CD4-positive, alpha-beta memory T cell (primary cell): ENCODE results near the gene IGSF6. TPM values are rescaled to one million over a fixed set of nuclear protein-coding genes. Genes with fewer than 3 reads are reported as not detected.

Experiments used
- CTCF ChIA-PET: fragments of 350-600 bp; sonication (Branson Sonifier 250); formaldehyde crosslinking; loops from one replicate; lab custom pipeline; 2021; ENCODE audit warnings: inconsistent platforms; ENCODE audit not compliant: partially characterized antibody; lab: Charles Lee
- POLR2A ChIA-PET: fragments of 350-600 bp; sonication (Branson Sonifier 250); formaldehyde crosslinking; loops from one replicate; lab custom pipeline; 2021; ENCODE audit not compliant: partially characterized antibody; lab: Charles Lee
- DNase-seq, 5 donors: peaks; one replicate each; pipeline versions ENCODE4 v3.0.0 to v3.0.0-alpha.2; 2020 to 2022; ENCODE audit warnings: mixed read lengths in 1 of 5
- H3K27ac ChIP-seq: one replicate; pipeline ENCODE4 v1.7.0; 2013; ENCODE audit warnings: low read depth, low read length
- H3K27me3 ChIP-seq: 2 replicates; pipeline ENCODE4 v1.7.0; 2013; ENCODE audit warnings: mild to moderate bottlenecking, low read length, moderate library complexity; ENCODE audit not compliant: insufficient read depth
- H3K36me3 ChIP-seq: 2 replicates; pipeline ENCODE4 v1.7.0; 2013; ENCODE audit warnings: mild to moderate bottlenecking, low read length, moderate library complexity; ENCODE audit not compliant: insufficient read depth
- H3K4me1 ChIP-seq: 2 replicates; pipeline ENCODE4 v1.7.0; 2013; ENCODE audit warnings: mild to moderate bottlenecking, low read length, moderate library complexity; ENCODE audit not compliant: insufficient read depth
- H3K4me3 ChIP-seq, 2 donors: one replicate each; pipeline ENCODE4 v1.7.0; 2013; ENCODE audit warnings: low read length in 2 of 2, mild to moderate bottlenecking in 1 of 2
- H3K9me3 ChIP-seq, 2 donors: one replicate each; pipeline ENCODE4 v1.7.0; 2013; ENCODE audit warnings: low read length in 2 of 2, control low read depth in 1 of 2; ENCODE audit not compliant: control insufficient read depth in 1 of 2
- H3K27ac Mint-ChIP-seq, 7 donors: one replicate each; pipeline ENCODE4 v1.8.0; 2020 to 2021; ENCODE audit warnings: mixed read lengths in 7 of 7, mild to moderate bottlenecking in 6 of 7, inconsistent platforms in 3 of 7, moderate library complexity in 3 of 7
- H3K27me3 Mint-ChIP-seq, 2 donors: one replicate each; pipeline ENCODE4 v1.8.0; 2020 to 2021; ENCODE audit warnings: mixed read lengths in 2 of 2
- H3K36me3 Mint-ChIP-seq, 2 donors: one replicate each; pipeline ENCODE4 v1.8.0; 2020 to 2021; ENCODE audit warnings: mixed read lengths in 2 of 2, inconsistent platforms in 1 of 2, mild to moderate bottlenecking in 1 of 2
- H3K4me1 Mint-ChIP-seq, 4 donors: one replicate each; pipeline ENCODE4 v1.8.0; 2020 to 2021; ENCODE audit warnings: mixed read lengths in 4 of 4, mild to moderate bottlenecking in 1 of 4
- H3K4me3 Mint-ChIP-seq, 8 donors: one replicate each; pipeline ENCODE4 v1.8.0; 2020 to 2021; ENCODE audit warnings: mixed read lengths in 8 of 8, mild to moderate bottlenecking in 7 of 8, moderate library complexity in 6 of 8, inconsistent platforms in 3 of 8
- H3K9me3 Mint-ChIP-seq, 8 donors: one replicate each; pipeline ENCODE4 v1.8.0; 2020 to 2021; ENCODE audit warnings: mixed read lengths in 8 of 8, mild to moderate bottlenecking in 5 of 8, inconsistent platforms in 3 of 8, moderate library complexity in 1 of 8
- intact Hi-C: fragments of 100-400 bp; cut with micrococcal nuclease; formaldehyde crosslinking; loops from one replicate; pipeline ENCODE4 v1.15.1; 2023
- polyA plus RNA-seq, 2 donors: library from polyadenylated mRNA; unstranded; fragments of 300-500 nt; fragmentation: Illumina TruSeq; gene quantifications; one replicate each; pipeline ENCODE4 v1.2.3, GENCODE V29; 2021
- total RNA-seq, 2 experiments: library from RNA; stranded (reverse); gene quantifications; one replicate each; pipeline ENCODE4 v1.2.3, GENCODE V29; 2021

Gene IGSF6
- total and polyA plus RNA-seq, 4 experiments from 2014 or later: 0.13 to 5.1 (median 2.1) TPM

DNA sequence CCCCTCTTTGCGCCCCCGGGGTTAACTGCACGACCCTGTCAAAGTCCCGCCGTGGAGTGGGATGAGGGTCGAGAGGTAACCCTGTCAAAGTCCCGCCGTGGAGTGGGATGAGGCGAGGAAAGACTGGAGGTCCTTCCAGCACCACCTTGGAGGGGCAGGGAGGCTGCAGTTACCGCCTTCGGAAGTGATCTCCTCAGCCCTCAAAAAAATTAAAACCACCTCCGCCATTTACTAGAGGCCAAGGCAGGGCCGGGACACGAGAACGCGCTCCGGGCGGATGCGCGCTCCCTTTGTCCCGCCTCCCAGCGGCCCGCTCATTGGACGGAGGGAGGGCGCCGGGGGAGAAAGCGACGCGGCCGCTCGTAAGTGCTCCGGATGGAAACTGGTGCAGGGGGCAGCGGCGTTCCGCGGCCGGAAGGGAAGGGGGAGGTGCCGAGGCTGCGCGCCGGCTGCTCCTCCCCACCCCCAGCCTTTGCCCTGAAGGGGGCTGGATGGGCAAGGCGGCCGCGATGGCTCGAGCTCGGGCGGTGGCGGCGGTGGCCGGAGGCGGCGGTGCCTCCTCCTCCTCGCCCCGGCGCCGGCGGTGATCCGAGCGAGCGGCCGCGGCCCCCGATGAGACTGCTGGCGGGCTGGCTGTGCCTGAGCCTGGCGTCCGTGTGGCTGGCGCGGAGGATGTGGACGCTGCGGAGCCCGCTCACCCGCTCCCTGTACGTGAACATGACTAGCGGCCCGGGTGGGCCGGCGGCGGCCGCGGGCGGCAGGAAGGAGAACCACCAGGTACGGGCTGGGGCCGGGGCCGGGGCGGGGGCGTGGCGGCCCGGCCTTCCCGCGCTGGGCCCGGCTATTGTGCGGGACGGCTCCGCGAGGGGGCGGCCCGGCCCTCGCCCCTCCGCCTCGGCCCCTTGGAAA, 53.0 kb downstream of the IGSF6 start, which contains the start of gene METTL9:
Gene METTL9, plus strand, starts transcription at position 456 of the 909 bp plus-strand sequence. Its CDS starts 157 bp downstream, at position 613.
- H3K27ac Mint-ChIP-seq: peak within 1 kb of the TSS; percentile 82 to 99 (median 95)
- peaks cover 27 to 65% (median 48%) of the 10 kb centered on the region in 4 donors for H3K4me1 Mint-ChIP-seq
- H3K27me3 Mint-ChIP-seq: no peaks in the 10 kb centered on the region
- POLR2A ChIA-PET: interaction anchor here (0.7 to 3.3 kb wide), 10 partner anchors 9 to 592 kb away, joined by 3 to 26 read pairs (median 6); no protein-coding TSS in a partner anchor
- H3K4me3 Mint-ChIP-seq: peak within 1 kb of the TSS; percentile 90 to 97 (median 92)
- H3K27ac ChIP-seq: peak within 1 kb of the TSS; percentile 87
- H3K27me3 ChIP-seq: no peaks in the 10 kb centered on the region
- H3K4me3 ChIP-seq: peak within 1 kb of the TSS; percentile 65 to 80
- H3K36me3 Mint-ChIP-seq: peaks cover 0 to 8% of the 10 kb centered on the region in 2 donors
- peaks cover 57% of the 10 kb centered on the region for H3K4me1 ChIP-seq
- H3K9me3 Mint-ChIP-seq: no peaks in the 10 kb centered on the region
- intact Hi-C loops: loop anchor here (2.0 to 5.0 kb wide), 3 partner anchors 45 to 593 kb away; partner anchors contain the start of gene UQCRC2
- no peaks in the 10 kb centered on the region for H3K9me3 ChIP-seq
- H3K36me3 ChIP-seq: no peaks in the 10 kb centered on the region
- peak; percentile 94 to 96 (median 94) for DNase-seq
- CTCF ChIA-PET: interaction anchor here (1.1 to 3.0 kb wide), 2 partner anchors 43 to 58 kb away, joined by 4 to 8 read pairs; no protein-coding TSS in a partner anchor

DNA sequence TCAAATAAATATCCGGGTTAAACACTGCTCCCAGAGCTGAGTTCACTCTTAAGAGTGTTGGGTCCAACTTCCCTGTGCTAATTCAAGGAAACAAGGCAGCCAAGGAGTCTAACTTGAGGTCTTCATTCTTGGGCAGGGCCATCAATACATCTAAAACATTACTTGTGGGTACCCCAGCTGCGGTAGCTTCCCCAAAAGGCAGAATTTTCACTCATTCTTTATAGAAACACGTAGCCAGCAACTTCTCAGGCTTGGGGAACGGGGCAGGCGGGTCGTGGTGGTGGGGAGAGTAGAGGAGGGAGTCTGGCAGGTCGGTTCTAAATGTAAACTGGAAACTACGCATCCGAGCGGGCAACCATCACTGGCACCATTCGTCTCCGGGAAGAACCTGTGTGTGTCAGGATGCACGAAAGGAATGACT, 53.7 kb downstream of the IGSF6 start:
- DNase-seq: no peak
- Mint-ChIP-seq H3K27ac (peak overlapping the region; percentile 82 to 99 (median 95)), H3K4me3 (peak overlapping the region; percentile 89 to 92 (median 90)), H3K4me1 (peaks cover 24 to 58% (median 44%) of the 10 kb centered on the region in 4 donors), H3K27me3 (no peaks in the 10 kb centered on the region), H3K36me3 (peaks cover 0 to 8% of the 10 kb centered on the region in 2 donors), H3K9me3 (no peaks in the 10 kb centered on the region)
- H3K9me3 ChIP-seq: no peaks in the 10 kb centered on the region
- no peaks in the 10 kb centered on the region for H3K36me3 ChIP-seq
- CTCF ChIA-PET: interaction anchor here (0.6 to 3.0 kb wide), 4 partner anchors 42 to 58 kb away, joined by 3 to 8 read pairs (median 4); no protein-coding TSS in a partner anchor
- peak overlapping the region; percentile 65 to 80 for H3K4me3 ChIP-seq
- intact Hi-C loops: loop anchor here (2.0 to 5.0 kb wide), 3 partner anchors 46 to 594 kb away; partner anchors contain the start of gene UQCRC2
- no peaks in the 10 kb centered on the region for H3K27me3 ChIP-seq
- peak overlapping the region; percentile 87 for H3K27ac ChIP-seq
- peaks cover 50% of the 10 kb centered on the region for H3K4me1 ChIP-seq
- POLR2A ChIA-PET: interaction anchor here (0.8 to 3.3 kb wide), 7 partner anchors 9 to 593 kb away, joined by 3 to 26 read pairs (median 6); no protein-coding TSS in a partner anchor

DNA sequence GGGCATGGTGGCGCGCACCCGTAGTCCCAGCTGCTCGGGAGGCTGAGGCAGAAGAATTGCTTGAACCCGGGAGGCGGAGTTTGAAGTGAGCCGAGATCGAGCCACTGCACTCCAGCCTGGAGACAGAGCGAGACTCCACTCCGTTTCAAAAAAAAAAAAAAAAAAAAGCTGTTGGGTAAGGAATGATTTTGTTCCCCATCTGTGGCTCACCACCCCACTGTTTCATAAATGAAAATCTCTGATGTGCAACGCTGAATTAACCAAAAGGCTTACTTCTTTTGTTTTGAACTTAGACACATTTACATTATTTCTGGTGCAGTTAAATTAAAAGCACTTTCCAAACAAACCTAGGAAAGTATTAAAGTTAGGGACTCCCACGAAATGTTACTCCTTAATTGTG, 54.2 kb downstream of the IGSF6 start:
- intact Hi-C loops: loop anchor here (2.0 to 5.0 kb wide), 3 partner anchors 47 to 594 kb away; partner anchors contain the start of gene UQCRC2
- POLR2A ChIA-PET: interaction anchor here (0.8 to 3.3 kb wide), 7 partner anchors 8 to 594 kb away, joined by 3 to 26 read pairs (median 6); no protein-coding TSS in a partner anchor
- CTCF ChIA-PET: interaction anchor here (0.6 to 3.0 kb wide), 5 partner anchors 41 to 59 kb away, joined by 3 to 8 read pairs (median 4); no protein-coding TSS in a partner anchor
- Histone ChIP-seq H3K27me3 (no peaks in the 10 kb centered on the region), H3K4me3 (peak overlapping the region in 1 of 2 donors; percentile 65), H3K27ac (peak overlapping the region; percentile 87), H3K9me3 (no peaks in the 10 kb centered on the region), H3K36me3 (no peaks in the 10 kb centered on the region), H3K4me1 (peaks cover 47% of the 10 kb centered on the region)
- no peaks in the 10 kb centered on the region for H3K9me3 Mint-ChIP-seq
- peaks cover 0 to 8% of the 10 kb centered on the region in 2 donors for H3K36me3 Mint-ChIP-seq
- no peaks in the 10 kb centered on the region for H3K27me3 Mint-ChIP-seq
- no peak for DNase-seq
- peaks cover 24 to 53% (median 39%) of the 10 kb centered on the region in 4 donors for H3K4me1 Mint-ChIP-seq
- peak overlapping the region; percentile 21 to 92 (median 90) for H3K4me3 Mint-ChIP-seq
- peak overlapping the region; percentile 82 to 99 (median 96) for H3K27ac Mint-ChIP-seq

DNA sequence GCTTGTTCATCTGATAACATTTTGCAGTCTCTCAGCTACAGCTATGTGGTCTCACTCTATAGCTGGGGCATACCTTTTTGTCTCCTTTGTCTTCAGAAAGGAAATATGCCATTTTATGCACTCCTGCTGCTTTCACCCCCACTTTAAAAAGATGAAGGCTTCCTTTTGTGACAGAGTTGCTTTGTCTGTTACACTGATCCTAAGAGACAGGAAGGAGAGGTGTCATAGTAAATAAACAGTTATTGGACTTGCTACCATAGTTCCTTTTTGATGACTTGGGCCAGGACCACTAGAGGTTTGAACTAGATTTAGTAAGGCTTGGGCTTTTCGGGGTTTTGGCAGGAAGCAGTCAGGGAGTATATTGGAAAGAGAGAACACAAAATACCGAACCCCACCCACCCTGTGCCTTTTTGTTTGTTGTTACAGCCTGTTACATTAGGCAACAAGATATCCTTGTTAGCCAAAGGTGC, 54.8 kb downstream of the IGSF6 start:
- peak in 2 of 5 donors; percentile 11 to 17 for DNase-seq
- Mint-ChIP-seq H3K4me3 (peak overlapping the region; percentile 21 to 92 (median 88)), H3K27ac (peak overlapping the region; percentile 68 to 98 (median 94)), H3K27me3 (no peaks in the 10 kb centered on the region), H3K36me3 (peaks cover 0 to 8% of the 10 kb centered on the region in 2 donors), H3K4me1 (peaks cover 24 to 53% (median 37%) of the 10 kb centered on the region in 4 donors), H3K9me3 (no peaks in the 10 kb centered on the region)
- Histone ChIP-seq H3K27me3 (no peaks in the 10 kb centered on the region), H3K4me3 (no peak overlapping the region), H3K9me3 (no peaks in the 10 kb centered on the region), H3K36me3 (no peaks in the 10 kb centered on the region), H3K27ac (no peak overlapping the region), H3K4me1 (peaks cover 41% of the 10 kb centered on the region)
- ChIA-PET CTCF (interaction anchor here (1.1 to 3.0 kb wide), 3 partner anchors 41 to 45 kb away, joined by 3 to 8 read pairs (median 4); no protein-coding TSS in a partner anchor), POLR2A (interaction anchor here (1.5 to 3.3 kb wide), 3 partner anchors 8 to 48 kb away, joined by 4 to 26 read pairs (median 14); no protein-coding TSS in a partner anchor)
- intact Hi-C loops: loop anchor here (2.0 to 5.0 kb wide), 3 partner anchors 47 to 595 kb away; partner anchors contain the start of gene UQCRC2

DNA sequence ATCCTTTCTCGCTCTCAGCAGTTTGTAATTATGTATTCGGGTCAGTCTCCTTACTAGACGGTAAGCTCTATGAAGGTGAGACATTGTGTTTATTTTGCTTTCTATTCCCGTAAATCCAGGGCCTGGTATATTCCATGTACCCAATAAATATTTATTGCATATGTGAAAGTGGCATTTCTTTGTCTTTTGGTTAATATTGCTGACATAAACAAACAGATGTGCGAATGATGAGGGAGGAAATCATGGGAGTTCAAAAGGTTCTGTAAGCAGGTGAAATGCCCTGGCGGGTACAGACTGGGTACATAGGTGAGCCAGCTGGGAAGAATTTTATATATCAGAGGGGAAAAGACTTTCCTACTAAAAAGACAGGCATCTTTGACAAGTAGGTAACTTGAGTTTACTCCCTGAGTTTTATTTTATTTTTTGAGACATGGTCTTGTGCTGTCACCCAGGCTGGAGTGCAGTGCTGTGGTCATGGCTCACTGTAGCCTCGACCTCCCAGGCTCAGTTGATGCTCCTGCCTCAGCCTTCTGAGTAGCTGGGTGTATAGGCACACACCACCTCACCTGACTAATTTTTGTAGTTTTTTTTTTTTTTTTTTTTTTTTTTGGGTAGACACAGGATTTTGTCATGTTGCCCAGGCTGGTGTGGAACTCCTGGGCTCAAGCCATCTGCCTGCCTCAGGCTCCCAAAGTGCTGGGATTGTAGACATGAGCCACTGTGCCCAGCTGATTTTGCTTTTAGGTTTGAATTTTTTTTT, 58.7 kb downstream of the IGSF6 start:
- no peaks in the 10 kb centered on the region for H3K9me3 Mint-ChIP-seq
- no peak overlapping the region for H3K4me3 Mint-ChIP-seq
- DNase-seq: no peak
- H3K4me3 ChIP-seq: no peak overlapping the region
- no peak overlapping the region for H3K27ac Mint-ChIP-seq
- ChIA-PET POLR2A (no interaction called here), CTCF (interaction anchor here (1.1 to 2.0 kb wide), 4 partner anchors 10 to 115 kb away, joined by 3 to 8 read pairs (median 4); no protein-coding TSS in a partner anchor)
- intact Hi-C loops: no loop called here
- peaks cover 20% of the 10 kb centered on the region for H3K4me1 ChIP-seq
- no peaks in the 10 kb centered on the region for H3K27me3 ChIP-seq
- no peaks in the 10 kb centered on the region for H3K36me3 Mint-ChIP-seq
- H3K36me3 ChIP-seq: no peaks in the 10 kb centered on the region
- peaks cover 0 to 1% of the 10 kb centered on the region in 2 donors for H3K27me3 Mint-ChIP-seq
- H3K4me1 Mint-ChIP-seq: peaks cover 7 to 22% (median 14%) of the 10 kb centered on the region in 4 donors
- H3K27ac ChIP-seq: no peak overlapping the region
- H3K9me3 ChIP-seq: no peaks in the 10 kb centered on the region

DNA sequence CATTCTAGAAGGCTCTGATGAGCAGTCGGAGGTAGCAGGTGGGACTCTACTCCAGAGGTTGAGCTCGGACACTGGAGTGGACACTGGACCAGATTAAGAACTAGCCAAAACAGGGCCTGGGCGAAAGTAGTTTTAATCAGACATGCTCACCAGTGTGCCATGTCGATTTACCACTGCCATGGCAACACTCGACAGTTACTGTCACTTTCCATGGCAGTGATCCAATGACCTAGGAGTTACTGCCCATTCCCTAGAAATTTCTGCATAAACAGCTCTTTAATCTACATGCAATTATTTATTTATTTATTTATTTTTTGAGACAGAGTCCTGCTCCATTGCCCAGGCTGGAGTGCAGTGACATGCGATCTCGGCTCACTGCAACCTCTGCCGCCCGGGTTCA, 60.2 kb downstream of the IGSF6 start:
- Histone ChIP-seq H3K27ac (no peak overlapping the region), H3K36me3 (no peaks in the 10 kb centered on the region), H3K4me3 (no peak overlapping the region), H3K9me3 (no peaks in the 10 kb centered on the region), H3K27me3 (no peaks in the 10 kb centered on the region), H3K4me1 (peaks cover 6% of the 10 kb centered on the region)
- no peaks in the 10 kb centered on the region for H3K36me3 Mint-ChIP-seq
- peaks cover 0 to 1% of the 10 kb centered on the region in 2 donors for H3K27me3 Mint-ChIP-seq
- POLR2A ChIA-PET: interaction anchor here (0.6 to 1.0 kb wide), 2 partner anchors 29 to 61 kb away, joined by 3 read pairs; no protein-coding TSS in a partner anchor
- CTCF ChIA-PET: interaction anchor here (1.4 to 2.0 kb wide), 6 partner anchors 8 to 65 kb away, joined by 3 to 8 read pairs (median 4); no protein-coding TSS in a partner anchor
- DNase-seq: no peak
- intact Hi-C loops: no loop called here
- H3K4me1 Mint-ChIP-seq: peaks cover 0 to 7% (median 2%) of the 10 kb centered on the region in 4 donors
- H3K4me3 Mint-ChIP-seq: no peak overlapping the region
- no peak overlapping the region for H3K27ac Mint-ChIP-seq
- H3K9me3 Mint-ChIP-seq: no peaks in the 10 kb centered on the region
